HuH-7 (cell line): Measurements from ENCODE around the gene TOLLIP.
"Not testable (repeated sequence)": the region's sequence is repeated elsewhere in the genome, so short reads cannot be mapped to it uniquely, and the experiment has no call there.

Experiments used
- DNase-seq: peaks from one replicate; pipeline ENCODE4 v3.0.0; 2011; ENCODE audit warnings: low spot score

Gene TOLLIP

GRCh38 chr11:1246301-1246700 is 63.1 kb downstream of the TOLLIP start:
- not testable (repeated sequence) for DNase-seq

GRCh38 chr11:1245717-1246116 is 63.7 kb downstream of the TOLLIP start:
- DNase-seq, result not testable (repeated sequence)

- not testable (repeated sequence) for DNase-seq
Observed at GRCh38 chr11:1244557-1244956, 64.9 kb downstream of the TOLLIP start.

- not testable (repeated sequence) for DNase-seq
Observed at GRCh38 chr11:1243521-1243920, 65.9 kb downstream of the TOLLIP start.

- not testable (repeated sequence) for DNase-seq
Observed at GRCh38 chr11:1242751-1243150, 66.7 kb downstream of the TOLLIP start.

GRCh38 chr11:1242289-1242688 is 67.1 kb downstream of the TOLLIP start:
- DNase-seq, result no peak

GRCh38 chr11:1241706-1242105 is 67.7 kb downstream of the TOLLIP start:
- no peak for DNase-seq

GRCh38 chr11:1240771-1241170 is 68.7 kb downstream of the TOLLIP start:
- no peak for DNase-seq

GRCh38 chr11:1239596-1240205 is 69.7 kb downstream of the TOLLIP start:
- no peak for DNase-seq

- peak; percentile 88 for DNase-seq
Observed at GRCh38 chr11:1238767-1239595, 70.5 kb downstream of the TOLLIP start.

GRCh38 chr11:1237851-1238250 is 71.6 kb downstream of the TOLLIP start:
- DNase-seq, result no peak

- no peak for DNase-seq
Observed at GRCh38 chr11:1237128-1237580, 72.3 kb downstream of the TOLLIP start.

GRCh38 chr11:1236316-1237127 is 72.9 kb downstream of the TOLLIP start:
- no peak for DNase-seq

- no peak for DNase-seq
Observed at GRCh38 chr11:1235901-1236315, 73.5 kb downstream of the TOLLIP start.

- no peak for DNase-seq
Observed at GRCh38 chr11:1235306-1235900, 74.0 kb downstream of the TOLLIP start.

- DNase-seq, result no peak
Observed at GRCh38 chr11:1234771-1235305, 74.6 kb downstream of the TOLLIP start.

GRCh38 chr11:1234054-1234720 is 75.2 kb downstream of the TOLLIP start:
- DNase-seq, result no peak

- DNase-seq, result no peak
Observed at GRCh38 chr11:1233351-1234053, 75.9 kb downstream of the TOLLIP start.

GRCh38 chr11:1232883-1233321 is 76.5 kb downstream of the TOLLIP start:
- no peak for DNase-seq

GRCh38 chr11:1232021-1232882 is 77.2 kb downstream of the TOLLIP start:
- no peak for DNase-seq
